Measurements from ENCODE around the gene PSMB9.

DNA sequence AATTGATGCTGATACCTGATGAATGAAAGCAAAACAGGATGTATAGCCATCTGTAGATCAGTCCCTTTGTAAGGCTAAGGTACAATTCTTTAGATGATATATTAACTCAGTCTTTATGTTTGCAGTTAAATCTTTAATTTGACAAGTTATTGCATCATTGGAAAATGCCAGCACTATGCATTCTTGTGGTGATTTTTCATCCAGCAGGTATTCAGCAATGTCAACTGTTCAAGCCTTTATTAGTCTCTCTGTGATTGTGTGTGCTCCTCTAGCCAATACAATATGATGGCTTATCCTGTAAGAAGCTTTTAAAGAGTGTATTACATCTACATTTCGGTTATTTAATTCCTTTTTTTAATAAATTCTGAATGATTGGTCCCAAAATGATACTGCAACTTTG is 52.5 kb downstream of the PSMB9 start:
- TF ChIP-seq EZH2 (IDR thresholded peaks at IDR 0.05; ENCODE audit: borderline replicate concordance, insufficient read depth, low read length, poor library complexity, severe bottlenecking) (no peak), POLR2AphosphoS5 (IDR thresholded peaks at IDR 0.05) (no peak)
- TF ChIP-seq, protein P1, sequence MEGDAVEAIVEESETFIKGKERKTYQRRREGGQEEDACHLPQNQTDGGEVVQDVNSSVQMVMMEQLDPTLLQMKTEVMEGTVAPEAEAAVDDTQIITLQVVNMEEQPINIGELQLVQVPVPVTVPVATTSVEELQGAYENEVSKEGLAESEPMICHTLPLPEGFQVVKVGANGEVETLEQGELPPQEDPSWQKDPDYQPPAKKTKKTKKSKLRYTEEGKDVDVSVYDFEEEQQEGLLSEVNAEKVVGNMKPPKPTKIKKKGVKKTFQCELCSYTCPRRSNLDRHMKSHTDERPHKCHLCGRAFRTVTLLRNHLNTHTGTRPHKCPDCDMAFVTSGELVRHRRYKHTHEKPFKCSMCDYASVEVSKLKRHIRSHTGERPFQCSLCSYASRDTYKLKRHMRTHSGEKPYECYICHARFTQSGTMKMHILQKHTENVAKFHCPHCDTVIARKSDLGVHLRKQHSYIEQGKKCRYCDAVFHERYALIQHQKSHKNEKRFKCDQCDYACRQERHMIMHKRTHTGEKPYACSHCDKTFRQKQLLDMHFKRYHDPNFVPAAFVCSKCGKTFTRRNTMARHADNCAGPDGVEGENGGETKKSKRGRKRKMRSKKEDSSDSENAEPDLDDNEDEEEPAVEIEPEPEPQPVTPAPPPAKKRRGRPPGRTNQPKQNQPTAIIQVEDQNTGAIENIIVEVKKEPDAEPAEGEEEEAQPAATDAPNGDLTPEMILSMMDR (IDR thresholded peaks at IDR 0.05; ENCODE audit: poor library complexity, severe bottlenecking), result no peak

Data from neural cell (in vitro differentiated cells).